Mucosa of descending colon (tissue), 3 donors: ENCODE data around the gene TF. TPM values are rescaled to one million over a fixed set of nuclear protein-coding genes. Genes with fewer than 3 reads are reported as not detected.
A peak's percentile ranks its signal among the peaks of the same experiment; 100 is the strongest.

Source experiments
- ATAC-seq: fragments of 200-7000 bp; cut with Tn5 transposase; one replicate; pipeline ENCODE4 v1.9.1; 2020; ENCODE audit warnings: mild to moderate bottlenecking, moderate library complexity
- DNase-seq, 3 donors: peaks; one replicate each; pipeline ENCODE4 v3.0.0-alpha.2; 2020
- H3K36me3 ChIP-seq: fragments of 200-600 bp; one replicate; pipeline ENCODE4 v1.8.0; 2021; ENCODE audit warnings: low read depth, mild to moderate bottlenecking
- H3K4me1 ChIP-seq: fragments of 200-600 bp; one replicate; pipeline ENCODE4 v1.8.0; 2021; ENCODE audit warnings: low read depth, mild to moderate bottlenecking
- H3K4me3 ChIP-seq: fragments of 200-600 bp; one replicate; pipeline ENCODE4 v1.8.0; 2021; ENCODE audit warnings: mild to moderate bottlenecking
- H3K9me3 ChIP-seq: fragments of 200-600 bp; one replicate; pipeline ENCODE4 v1.8.0; 2021; ENCODE audit warnings: mild to moderate bottlenecking
- intact Hi-C, 2 donors: fragments of 100-400 bp; cut with DNase I in 1 of 2; cut with micrococcal nuclease in 1 of 2; formaldehyde crosslinking; loops; one replicate each; pipeline versions ENCODE4 v1.11.0 to v1.11.1; 2022; cut with DNase I, micrococcal nuclease
- long read RNA-seq, 2 donors: library from polyadenylated mRNA; unstranded; transcript quantifications; one replicate each; pipeline ENCODE4 v2.0.0, GENCODE V29; 2019 to 2021
- total RNA-seq, 3 donors: library from RNA; stranded (reverse); fragmentation: NEBNext Ultra II Directional in 2 of 3; extraction: Animal tissue kit (Norgen Biotek cat#: 25700) in 2 of 3; gene quantifications; one replicate each; pipeline versions ENCODE4 v1.2.1 to v1.2.4, GENCODE V29; 2021 to 2023
- TF ChIP-seq, protein P1 (sequence below): fragments of 200-600 bp; IDR thresholded peaks from one replicate; pipeline ENCODE4 v1.8.0; 2022; ENCODE audit warnings: antibody characterized with exemption, mild to moderate bottlenecking
- donor health status: DM: no; HTN: no; CAD: no; lungs with moderate emphysema.
- donor health status: DM: no; HTN: no; CAD: no.
- donor health status: DM: no; HTN: yes; CAD: no.

Gene TF
- total RNA-seq: 10 to 100 TPM in 1 of 3 donors, 1 to 10 TPM in 1, under 1 TPM in 1; 0.51 to 13.5 (median 4.6) TPM
- long read RNA-seq, donor 1, full-length matches to known transcripts: 6 of 7 reads
- long read RNA-seq, donor 1, partial matches to known transcripts: 0 of 7 reads
- long read RNA-seq, donor 1, other reads (novel, unspliced or antisense): 1 of 7 reads
- long read RNA-seq, donor 2: 0 reads

DNA sequence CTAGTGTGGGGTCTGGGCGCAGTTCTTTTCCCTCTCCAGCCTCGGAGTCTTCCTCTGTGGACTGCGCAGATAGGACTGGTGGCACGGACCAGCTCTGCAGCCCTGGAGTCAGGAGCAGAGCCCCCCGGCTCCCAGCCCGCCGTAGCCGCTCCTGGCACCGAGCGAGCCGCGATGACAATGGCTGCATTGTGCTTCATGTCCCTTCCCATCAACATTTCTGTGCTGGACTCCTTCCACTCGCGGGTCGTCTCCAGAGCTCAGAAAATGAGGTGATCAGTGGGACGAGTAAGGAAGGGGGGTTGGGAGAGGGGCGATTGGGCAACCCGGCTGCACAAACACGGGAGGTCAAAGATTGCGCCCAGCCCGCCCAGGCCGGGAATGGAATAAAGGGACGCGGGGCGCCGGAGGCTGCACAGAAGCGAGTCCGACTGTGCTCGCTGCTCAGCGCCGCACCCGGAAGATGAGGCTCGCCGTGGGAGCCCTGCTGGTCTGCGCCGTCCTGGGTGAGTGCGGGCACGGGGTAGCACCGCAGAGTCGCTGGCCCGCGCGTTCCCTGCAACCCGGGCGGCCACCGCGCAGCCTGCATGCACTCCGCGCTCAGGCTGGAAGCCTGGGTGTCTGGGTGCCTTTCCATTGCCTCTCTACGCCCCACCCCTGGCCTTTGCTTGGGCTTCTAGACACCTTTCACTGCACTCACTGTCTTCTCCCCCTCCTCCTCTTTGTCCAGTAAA is at the start of gene TF:
Gene TF (plus strand): TSS at position 413 of the 731 bp plus-strand sequence. CDS start 48 bp downstream, at position 461.
- Histone ChIP-seq H3K4me1 (peaks cover 5% of the 10 kb centered on the region), H3K36me3 (no peaks in the 10 kb centered on the region), H3K9me3 (no peaks in the 10 kb centered on the region), H3K4me3 (no peak within 1 kb of the TSS)
- TF ChIP-seq, protein P1, sequence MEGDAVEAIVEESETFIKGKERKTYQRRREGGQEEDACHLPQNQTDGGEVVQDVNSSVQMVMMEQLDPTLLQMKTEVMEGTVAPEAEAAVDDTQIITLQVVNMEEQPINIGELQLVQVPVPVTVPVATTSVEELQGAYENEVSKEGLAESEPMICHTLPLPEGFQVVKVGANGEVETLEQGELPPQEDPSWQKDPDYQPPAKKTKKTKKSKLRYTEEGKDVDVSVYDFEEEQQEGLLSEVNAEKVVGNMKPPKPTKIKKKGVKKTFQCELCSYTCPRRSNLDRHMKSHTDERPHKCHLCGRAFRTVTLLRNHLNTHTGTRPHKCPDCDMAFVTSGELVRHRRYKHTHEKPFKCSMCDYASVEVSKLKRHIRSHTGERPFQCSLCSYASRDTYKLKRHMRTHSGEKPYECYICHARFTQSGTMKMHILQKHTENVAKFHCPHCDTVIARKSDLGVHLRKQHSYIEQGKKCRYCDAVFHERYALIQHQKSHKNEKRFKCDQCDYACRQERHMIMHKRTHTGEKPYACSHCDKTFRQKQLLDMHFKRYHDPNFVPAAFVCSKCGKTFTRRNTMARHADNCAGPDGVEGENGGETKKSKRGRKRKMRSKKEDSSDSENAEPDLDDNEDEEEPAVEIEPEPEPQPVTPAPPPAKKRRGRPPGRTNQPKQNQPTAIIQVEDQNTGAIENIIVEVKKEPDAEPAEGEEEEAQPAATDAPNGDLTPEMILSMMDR: no peak
- ATAC-seq (peak; percentile 60), DNase-seq (peak in 2 of 3 donors; percentile 16 to 37)
- intact Hi-C loops: no loop called here

DNA sequence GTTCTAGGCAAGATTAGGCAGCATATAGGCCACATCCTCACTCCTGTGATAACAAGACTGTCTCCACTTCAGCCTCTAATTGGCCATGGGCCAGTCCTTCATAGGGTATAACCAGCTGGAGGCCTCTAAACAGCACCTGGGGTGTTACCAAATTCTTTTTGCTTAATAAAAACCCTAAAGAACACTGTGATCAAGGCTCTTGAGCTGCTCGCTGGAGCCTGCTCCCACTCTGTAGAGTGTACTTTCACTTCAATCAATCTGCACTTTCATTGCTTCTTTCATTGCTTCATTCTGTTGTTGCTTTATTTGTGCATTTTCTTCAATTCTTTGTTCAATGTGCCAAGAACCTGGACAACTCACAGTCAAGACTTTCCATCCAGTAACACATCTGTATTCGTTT is 48.2 kb upstream of the TF start:
- Histone ChIP-seq H3K9me3 (no peaks in the 10 kb centered on the region), H3K4me1 (no peaks in the 10 kb centered on the region), H3K36me3 (no peaks in the 10 kb centered on the region), H3K4me3 (no peak overlapping the region)
- TF ChIP-seq, protein P1: no peak
- intact Hi-C loops: no loop called here
- no peak for DNase-seq
- no peak for ATAC-seq

DNA sequence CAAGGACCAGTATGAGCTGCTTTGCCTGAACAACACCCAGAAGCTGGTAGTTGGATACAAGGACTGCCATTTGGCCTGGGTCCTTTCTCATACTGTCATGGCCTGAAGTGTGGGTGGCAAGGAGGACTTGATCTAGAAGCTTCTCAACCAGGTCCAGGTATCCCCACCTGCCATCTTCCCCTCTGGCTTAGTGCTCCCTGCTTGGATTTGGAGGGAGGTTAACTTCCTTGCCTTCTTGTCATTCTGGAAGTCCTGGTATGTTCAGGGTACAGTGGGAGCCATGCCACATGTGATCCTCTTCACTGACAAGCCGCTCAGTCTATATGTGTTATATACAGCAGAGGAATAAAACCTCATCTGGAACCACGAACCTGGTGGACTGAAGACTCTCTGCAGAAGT is 46.7 kb upstream of the TF start:
- intact Hi-C loops: no loop called here

DNA sequence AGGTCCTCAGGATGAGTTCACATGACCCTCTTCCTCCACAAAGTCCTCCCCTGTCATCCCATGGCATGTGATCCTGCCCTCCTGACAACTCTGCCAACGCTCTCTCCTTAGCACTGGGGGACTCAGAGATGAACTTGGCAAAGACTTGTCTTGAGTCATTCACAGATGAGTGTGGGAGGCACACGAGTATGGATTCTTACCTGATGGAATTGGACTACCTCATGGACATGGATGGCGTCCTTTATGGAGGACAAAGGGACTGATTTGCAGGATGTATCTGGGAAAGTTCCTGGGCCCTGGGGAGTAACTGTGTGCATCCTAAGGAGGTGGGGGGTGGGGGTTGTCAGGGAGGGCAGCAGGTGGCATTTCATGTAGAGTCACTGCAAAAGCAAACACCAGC is 46.3 kb upstream of the TF start:
- H3K4me3 ChIP-seq: no peak overlapping the region
- ATAC-seq: no peak
- no peak for DNase-seq
- TF ChIP-seq, protein P1: no peak
- no peaks in the 10 kb centered on the region for H3K36me3 ChIP-seq
- intact Hi-C loops: no loop called here
- H3K9me3 ChIP-seq: no peaks in the 10 kb centered on the region
- H3K4me1 ChIP-seq: no peaks in the 10 kb centered on the region

More for the DNA sequence above, 46.7 kb upstream of the TF start:
- TF ChIP-seq, protein P1: no peak
- no peaks in the 10 kb centered on the region for H3K36me3 ChIP-seq
- ATAC-seq: no peak
- DNase-seq: no peak
- no peaks in the 10 kb centered on the region for H3K4me1 ChIP-seq
- H3K4me3 ChIP-seq: no peak overlapping the region
- no peaks in the 10 kb centered on the region for H3K9me3 ChIP-seq

DNA sequence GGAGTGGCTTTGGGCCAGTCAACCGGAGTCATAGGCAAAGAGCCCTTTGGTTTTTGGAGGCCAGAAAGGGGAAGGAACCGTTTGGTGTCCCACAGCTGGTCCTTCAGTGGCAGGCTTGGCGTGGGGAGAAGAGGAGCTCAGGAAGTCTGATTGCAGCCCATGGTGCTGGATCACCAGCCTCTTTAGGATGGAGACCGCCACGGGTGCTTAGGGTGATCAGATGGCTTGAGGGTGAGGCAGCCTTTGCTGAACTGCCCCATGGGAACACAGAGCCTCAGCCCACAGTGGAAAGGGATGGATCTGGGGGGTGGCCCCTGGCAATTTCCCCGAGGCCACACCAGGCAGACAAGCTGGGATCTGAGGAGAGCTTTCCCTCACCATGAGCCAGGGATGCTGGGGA is 45.8 kb upstream of the TF start:
- no peak for DNase-seq
- H3K4me1 ChIP-seq: no peaks in the 10 kb centered on the region
- H3K36me3 ChIP-seq: no peaks in the 10 kb centered on the region
- TF ChIP-seq, protein P1: no peak
- intact Hi-C loops: no loop called here
- H3K4me3 ChIP-seq: no peak overlapping the region
- no peaks in the 10 kb centered on the region for H3K9me3 ChIP-seq
- ATAC-seq: no peak
